Stimulated activated CD8-positive, alpha-beta memory T cell treated with anti-CD3 and anti-CD28 coated beads, Interleukin-12 subunit alpha, Interleukin-12 subunit beta, amount 100 ng/mL, for 4 hours (primary cell): ENCODE data around the gene GAS6.
"Not testable (repeated sequence)": the region's sequence is repeated elsewhere in the genome, so short reads cannot be mapped to it uniquely, and the experiment has no call there.

Source experiments
- DNase-seq: peaks from one replicate; pipeline ENCODE4 v3.0.0-alpha.2; 2020; ENCODE audit warnings: low read depth

GAS6 gene

GRCh38 chr13:113867913-113868312 is 4.0 kb upstream of the GAS6 start:
- not testable (repeated sequence) for DNase-seq

DNA sequence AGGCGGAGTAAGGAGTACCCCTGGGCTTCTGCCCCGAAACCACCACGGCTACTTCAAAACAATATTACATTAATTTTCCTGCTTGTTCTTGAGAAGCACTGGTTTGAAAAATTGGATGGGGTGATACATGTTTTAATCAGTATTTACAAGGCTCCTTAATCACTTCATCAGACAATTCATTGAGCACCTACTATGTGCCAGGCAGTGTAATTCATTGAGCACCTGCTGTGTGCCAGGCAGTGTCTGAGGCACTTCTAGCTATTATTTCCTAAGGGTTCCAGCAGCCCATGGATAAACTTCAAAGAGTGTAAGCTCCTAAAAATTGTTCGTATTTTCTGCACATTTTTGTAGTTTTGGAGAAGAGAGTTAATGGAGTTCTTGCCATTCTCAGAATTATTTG is 1.6 kb upstream of the GAS6 start:
- no peak for DNase-seq

- DNase-seq = no peak
Observed at GRCh38 chr13:113864273-113864890, 506 bp upstream of the GAS6 start.

DNA sequence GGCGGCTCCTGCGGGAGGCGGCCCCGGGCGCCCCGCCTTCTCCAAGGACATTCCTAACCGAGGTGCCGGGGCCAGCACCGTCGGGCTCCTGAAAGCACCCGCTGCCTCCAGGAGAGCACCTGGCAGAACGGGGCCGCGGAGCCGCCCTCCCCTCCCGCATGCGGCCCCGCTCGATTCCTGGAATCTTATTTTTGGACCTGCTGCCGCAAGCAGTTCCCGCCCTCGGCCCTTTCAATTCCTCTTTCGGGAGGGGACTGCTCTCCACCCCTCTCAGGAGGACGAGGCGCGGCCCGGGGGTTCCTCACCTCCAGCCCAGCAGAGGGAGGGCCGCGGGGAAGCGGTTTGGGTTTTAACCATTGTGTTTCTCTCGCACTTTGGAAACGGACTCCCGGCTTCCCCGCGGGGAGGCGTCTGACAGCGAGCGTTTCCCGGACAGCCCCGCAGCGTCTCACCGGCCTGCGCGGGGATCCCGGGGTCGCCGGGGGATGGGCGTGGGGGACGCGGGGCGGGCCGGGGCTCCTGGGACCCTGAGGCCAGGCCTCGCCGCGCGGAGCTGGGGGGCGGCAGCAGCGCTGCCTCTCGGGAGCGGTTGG is 849 bp downstream of the GAS6 start:
- DNase-seq = no peak

- DNase-seq = no peak
Observed at GRCh38 chr13:113862191-113862930, 1.5 kb downstream of the GAS6 start.

- DNase-seq = no peak
Observed at GRCh38 chr13:113861433-113862030, 2.3 kb downstream of the GAS6 start.

- no peak for DNase-seq
Observed at GRCh38 chr13:113860665-113861432, 3.0 kb downstream of the GAS6 start.

GRCh38 chr13:113860051-113860664 is 3.7 kb downstream of the GAS6 start:
- DNase-seq = no peak

DNA sequence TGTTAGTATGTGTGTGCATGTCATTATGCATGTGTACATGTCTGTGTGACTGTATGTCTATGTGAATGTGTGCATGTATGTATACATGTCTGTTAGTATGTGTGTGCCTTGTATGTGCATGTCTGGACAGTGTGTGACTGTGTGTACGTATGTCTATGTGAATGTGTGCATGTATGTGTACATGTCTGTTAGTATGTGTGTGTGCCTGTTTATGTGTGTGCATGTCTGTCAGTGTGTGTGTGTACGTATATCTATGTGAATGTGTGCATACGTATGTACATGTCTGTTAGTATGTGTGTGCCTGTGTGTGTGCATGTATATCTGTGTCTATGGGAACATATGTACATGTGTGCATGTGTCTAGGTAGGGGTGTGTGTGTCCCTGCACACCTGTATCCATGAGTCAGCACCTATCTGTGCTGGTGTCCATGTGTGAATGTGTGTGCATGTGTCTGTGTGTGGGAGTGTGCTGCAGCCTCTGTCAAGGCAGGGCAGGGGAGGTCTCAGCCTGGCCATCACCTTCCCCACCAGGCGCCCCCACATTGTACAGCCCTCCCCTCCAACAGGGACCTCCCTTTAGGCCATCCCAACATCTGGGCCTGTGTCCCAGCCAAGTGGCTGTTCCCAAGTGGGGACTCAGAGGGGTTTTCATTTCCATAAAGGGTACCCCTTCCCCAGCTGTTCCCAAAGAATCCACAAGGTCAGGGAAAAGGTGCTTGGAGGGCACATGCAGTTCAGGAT is 4.4 kb downstream of the GAS6 start:
- no peak for DNase-seq

- DNase-seq = no peak
Observed at GRCh38 chr13:113857531-113858195, 6.2 kb downstream of the GAS6 start.

GRCh38 chr13:113856716-113857065 is 7.2 kb downstream of the GAS6 start:
- no peak for DNase-seq

- DNase-seq = no peak
Observed at GRCh38 chr13:113855931-113856715, 7.8 kb downstream of the GAS6 start.

DNA sequence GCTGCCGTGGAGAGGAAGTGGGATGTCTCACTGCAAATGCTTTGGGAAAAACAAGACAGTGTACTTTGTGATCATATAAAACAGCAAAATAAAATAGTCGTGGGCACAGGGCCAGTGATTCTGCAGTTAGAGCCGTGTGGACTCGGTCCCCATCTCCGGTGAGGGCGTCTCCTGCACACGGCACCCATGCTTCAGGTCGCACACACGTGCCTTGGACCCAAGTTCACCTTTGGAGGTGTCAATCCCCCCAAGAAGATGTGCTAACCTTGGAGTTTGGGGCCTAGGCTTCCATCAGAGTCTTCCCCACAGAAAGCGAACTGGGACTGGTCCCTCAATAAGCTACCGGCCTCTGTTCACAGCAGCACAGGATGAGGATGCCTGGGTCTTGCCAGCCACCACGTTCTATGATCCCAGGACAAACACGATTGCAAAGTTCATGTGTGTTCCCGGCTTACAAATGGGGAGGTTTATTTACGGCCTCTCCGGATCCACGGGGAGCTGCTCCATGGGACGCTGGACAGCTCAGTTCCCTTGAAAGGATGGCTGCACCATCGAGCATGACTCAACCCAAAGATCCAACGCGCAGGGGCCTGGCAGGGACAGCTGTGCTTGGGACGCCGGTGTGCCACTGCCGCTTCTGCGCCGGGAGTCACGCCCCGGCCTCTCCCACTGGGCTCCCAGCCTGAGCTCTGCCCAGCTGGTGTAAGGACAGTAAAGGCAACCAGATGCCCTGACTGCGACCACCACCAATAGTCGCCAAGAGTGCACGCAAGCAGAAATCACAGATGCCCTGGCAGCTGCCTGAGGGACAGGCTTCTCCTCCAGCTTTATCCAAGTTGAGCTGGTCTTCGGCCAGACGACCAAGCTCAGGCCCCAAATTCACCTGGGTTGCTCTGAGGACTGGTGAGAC is 8.6 kb downstream of the GAS6 start:
- DNase-seq = no peak

DNA sequence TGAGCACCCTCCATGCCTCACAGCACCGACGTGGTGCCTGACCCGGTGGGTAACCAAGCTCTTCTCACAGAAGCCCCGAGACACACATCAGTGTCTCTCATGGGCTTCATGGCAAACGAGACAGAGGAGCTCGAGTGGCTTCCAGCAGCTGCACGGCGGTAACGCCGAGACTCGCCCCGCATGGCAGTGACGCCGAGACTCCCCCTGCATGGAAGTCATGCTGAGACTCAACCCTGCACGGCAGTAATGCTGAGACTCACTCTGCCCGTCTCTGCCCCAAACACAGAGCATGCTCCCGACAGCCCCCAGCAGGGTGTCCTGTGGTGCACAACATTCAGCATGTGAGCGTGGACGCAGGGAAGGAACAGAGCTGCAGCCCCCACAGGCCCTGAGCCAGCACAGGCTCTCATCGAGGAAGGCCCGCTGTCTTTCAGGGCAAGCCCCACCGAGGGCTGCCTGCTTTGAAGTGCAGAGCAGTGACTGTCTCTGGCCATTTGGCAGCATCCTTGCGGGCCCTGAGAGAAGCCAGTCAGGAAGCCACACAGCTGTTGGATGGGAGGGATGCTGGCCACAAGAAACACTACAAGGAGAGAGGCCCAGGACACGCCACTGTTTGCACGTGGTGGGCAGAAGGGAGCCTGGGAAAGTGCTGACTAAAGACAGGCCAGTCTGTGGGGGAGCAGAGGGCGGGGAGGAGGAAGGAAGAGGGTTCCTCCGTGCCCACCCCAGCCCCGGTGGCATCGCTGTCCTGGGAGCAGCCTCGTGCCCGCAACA is 9.5 kb downstream of the GAS6 start:
- no peak for DNase-seq

DNA sequence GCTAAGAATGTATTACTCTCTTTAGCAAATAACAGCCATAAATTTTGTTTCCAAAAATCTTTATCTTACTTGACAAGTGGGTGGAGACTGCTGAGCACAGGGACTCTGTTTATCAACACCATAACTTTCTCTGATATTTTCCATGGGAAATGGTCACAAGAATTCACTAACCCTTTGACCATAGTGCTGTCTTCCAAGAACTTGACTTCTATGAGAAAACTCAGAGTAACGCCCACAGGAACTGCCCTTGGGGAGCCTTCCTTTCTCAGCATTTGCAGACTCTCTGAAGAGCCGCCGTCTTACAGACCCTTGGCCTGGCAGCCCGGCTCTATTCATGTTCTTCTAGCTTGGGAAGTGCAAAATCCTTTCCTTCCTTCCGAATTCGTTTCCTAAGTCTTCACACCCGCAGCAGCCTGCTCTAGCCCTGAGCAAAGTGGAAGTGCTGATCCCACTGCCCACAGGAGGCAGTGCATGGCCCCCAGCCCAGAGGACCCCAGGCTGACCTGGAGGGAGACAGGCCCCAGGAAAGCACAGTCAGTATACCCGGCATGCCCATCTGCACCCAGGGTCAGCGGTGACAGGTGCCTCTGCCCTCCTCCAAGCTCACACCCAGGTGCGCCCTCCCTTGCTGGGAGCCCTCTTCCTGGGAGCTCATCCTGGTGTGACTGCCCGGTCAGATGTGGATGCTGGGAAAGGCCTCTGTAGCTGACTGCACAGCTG is 10.2 kb downstream of the GAS6 start:
- DNase-seq = no peak

GRCh38 chr13:113852536-113853517 is 11.0 kb downstream of the GAS6 start:
- DNase-seq = no peak
